ENCODE results near the gene MLEC.
"Not testable (repeated sequence)": the region's sequence is repeated elsewhere in the genome, so short reads cannot be mapped to it uniquely, and the experiment has no call there.

MLEC gene

GRCh38 chr12:120661432-120661831 lies 25.5 kb upstream of the MLEC start:
- no peak for DNase-seq (ENCODE audit: low read depth in 4 of 4, low spot score in 1 of 4)

- no peak for DNase-seq (ENCODE audit: low read depth in 4 of 4, low spot score in 1 of 4)
These were observed 24.1 kb upstream of the MLEC start for GRCh38 chr12:120662879-120663278.

- DNase-seq (ENCODE audit: low read depth in 4 of 4, low spot score in 1 of 4): no peak
These were observed 23.2 kb upstream of the MLEC start for GRCh38 chr12:120663741-120664140.

- no peak for DNase-seq (ENCODE audit: low read depth in 4 of 4, low spot score in 1 of 4)
These were observed 20.2 kb upstream of the MLEC start for GRCh38 chr12:120666571-120667390.

- DNase-seq (ENCODE audit: low read depth in 4 of 4, low spot score in 1 of 4): no peak
These were observed 18.7 kb upstream of the MLEC start for GRCh38 chr12:120668091-120668867.

- DNase-seq (ENCODE audit: low read depth in 4 of 4, low spot score in 1 of 4): no peak
These were observed 17.8 kb upstream of the MLEC start for GRCh38 chr12:120668868-120669840.

GRCh38 chr12:120670237-120670636 lies 16.7 kb upstream of the MLEC start:
- DNase-seq (ENCODE audit: low read depth in 4 of 4, low spot score in 1 of 4): not testable (repeated sequence)

- DNase-seq (ENCODE audit: low read depth in 4 of 4, low spot score in 1 of 4): no peak
These were observed 16.3 kb upstream of the MLEC start for GRCh38 chr12:120670667-120671066.

- no peak for DNase-seq (ENCODE audit: low read depth in 4 of 4, low spot score in 1 of 4)
These were observed 12.8 kb upstream of the MLEC start for GRCh38 chr12:120674097-120674636.

GRCh38 chr12:120677765-120678473 lies 9.0 kb upstream of the MLEC start:
- no peak for DNase-seq (ENCODE audit: low read depth in 4 of 4, low spot score in 1 of 4)

- no peak for DNase-seq (ENCODE audit: low read depth in 4 of 4, low spot score in 1 of 4)
These were observed 8.4 kb upstream of the MLEC start for GRCh38 chr12:120678572-120678971.

- no peak for DNase-seq (ENCODE audit: low read depth in 4 of 4, low spot score in 1 of 4)
These were observed 6.7 kb upstream of the MLEC start for GRCh38 chr12:120680165-120680738.

- no peak for DNase-seq (ENCODE audit: low read depth in 4 of 4, low spot score in 1 of 4)
These were observed 2.4 kb upstream of the MLEC start for GRCh38 chr12:120684523-120684932.

- no peak for DNase-seq (ENCODE audit: low read depth in 4 of 4, low spot score in 1 of 4)
These were observed 1.4 kb upstream of the MLEC start for GRCh38 chr12:120685522-120685921.

GRCh38 chr12:120686151-120686689 lies 729 bp upstream of the MLEC start:
- DNase-seq (ENCODE audit: low read depth in 4 of 4, low spot score in 1 of 4): peak; percentile 89 to 98 (median 95)

GRCh38 chr12:120687578-120688289 lies 785 bp downstream of the MLEC start:
- DNase-seq (ENCODE audit: low read depth in 4 of 4, low spot score in 1 of 4): peak in 1 of 4 experiments; percentile 18

- DNase-seq (ENCODE audit: low read depth in 4 of 4, low spot score in 1 of 4): no peak
These were observed 1.6 kb downstream of the MLEC start for GRCh38 chr12:120688527-120689071.

GRCh38 chr12:120689397-120690082 lies 2.6 kb downstream of the MLEC start:
- no peak for DNase-seq (ENCODE audit: low read depth in 4 of 4, low spot score in 1 of 4)

All from stimulated activated CD4-positive, alpha-beta T cell treated with anti-CD3 and anti-CD28 coated beads, Interleukin-1b, Interleukin-23, amount 100 ng/mL, for 24 hours (primary cell).